H7 (cell line): ENCODE results near the gene SELENOV. TPM values are rescaled to one million over a fixed set of nuclear protein-coding genes. Genes with fewer than 3 reads are reported as not detected.

Source experiments
- DNase-seq: peaks from one replicate; pipeline ENCODE4 v3.0.0; 2012
- H3K27me3 ChIP-seq: 2 replicates; pipeline ENCODE4 v1.6.0; 2011; ENCODE audit warnings: mild to moderate bottlenecking, low read length; ENCODE audit not compliant: control insufficient read depth, insufficient read depth
- H3K36me3 ChIP-seq: replicated peaks from 2 replicates; pipeline ENCODE4 v1.5.1; 2011; ENCODE audit warnings: low read length; ENCODE audit not compliant: control insufficient read depth, insufficient read depth
- H3K4me3 ChIP-seq: 2 replicates; pipeline ENCODE4 v1.5.1; 2011; ENCODE audit warnings: low read depth, mild to moderate bottlenecking, control low read depth, low read length, moderate library complexity; ENCODE audit not compliant: insufficient read depth
- total RNA-seq: library from RNA; depleted of rRNA; stranded (reverse); fragments of >200 nt; shearing (Covaris generic); gene quantifications from 2 replicates; pipeline ENCODE4 v1.2.3, GENCODE V29; 2014

The SELENOV gene
- total RNA-seq, 1 experiment from 2014 or later: 3.1 TPM

- H3K36me3 ChIP-seq: peaks cover 13% of the 10 kb centered on the region
- H3K27me3 ChIP-seq: no peaks in the 10 kb centered on the region
- peak within 1 kb of the TSS; percentile 99 for H3K4me3 ChIP-seq
- peak; percentile 98 for DNase-seq
Measured at GRCh38 chr19:39480337-39481228, 34.4 kb upstream of the SELENOV start, which contains the start of gene TIMM50. TIMM50 (plus strand) TSS chr19:39480838; CDS start chr19:39480854, 16 bp downstream.

GRCh38 chr19:39481229-39481545, 33.8 kb upstream of the SELENOV start:
- Histone ChIP-seq H3K36me3 (peaks cover 13% of the 10 kb centered on the region), H3K4me3 (peak overlapping the region; percentile 99), H3K27me3 (no peaks in the 10 kb centered on the region)
- no peak for DNase-seq

GRCh38 chr19:39481676-39482075, 33.3 kb upstream of the SELENOV start:
- DNase-seq: no peak
- Histone ChIP-seq H3K27me3 (no peaks in the 10 kb centered on the region), H3K4me3 (peak overlapping the region; percentile 99), H3K36me3 (peaks cover 13% of the 10 kb centered on the region)

- H3K4me3 ChIP-seq: no peak overlapping the region
- no peaks in the 10 kb centered on the region for H3K27me3 ChIP-seq
- no peak for DNase-seq
- H3K36me3 ChIP-seq: peaks cover 19% of the 10 kb centered on the region
Measured at GRCh38 chr19:39483141-39483540, 31.8 kb upstream of the SELENOV start.

GRCh38 chr19:39489756-39490155, 25.2 kb upstream of the SELENOV start:
- no peak for DNase-seq
- H3K4me3 ChIP-seq: no peak overlapping the region
- H3K36me3 ChIP-seq: peaks cover 36% of the 10 kb centered on the region
- no peaks in the 10 kb centered on the region for H3K27me3 ChIP-seq

- peaks cover 26% of the 10 kb centered on the region for H3K36me3 ChIP-seq
- H3K4me3 ChIP-seq: no peak overlapping the region
- DNase-seq: no peak
- no peaks in the 10 kb centered on the region for H3K27me3 ChIP-seq
Measured at GRCh38 chr19:39492225-39492624, 22.7 kb upstream of the SELENOV start.

- H3K4me3 ChIP-seq: no peak overlapping the region
- peaks cover 26% of the 10 kb centered on the region for H3K36me3 ChIP-seq
- no peak for DNase-seq
- H3K27me3 ChIP-seq: no peaks in the 10 kb centered on the region
Measured at GRCh38 chr19:39492788-39493187, 22.2 kb upstream of the SELENOV start.

GRCh38 chr19:39494661-39495060, 20.3 kb upstream of the SELENOV start:
- DNase-seq: no peak
- H3K4me3 ChIP-seq: no peak overlapping the region
- H3K27me3 ChIP-seq: peaks cover 18% of the 10 kb centered on the region
- H3K36me3 ChIP-seq: peaks cover 10% of the 10 kb centered on the region

- Histone ChIP-seq H3K4me3 (no peak overlapping the region), H3K36me3 (peaks cover 2% of the 10 kb centered on the region; the same call in 1 of the 2 replicates), H3K27me3 (peaks cover 30% of the 10 kb centered on the region)
Measured at GRCh38 chr19:39496063-39496462, 18.9 kb upstream of the SELENOV start.

GRCh38 chr19:39497701-39497995, 17.3 kb upstream of the SELENOV start:
- peaks cover 43% of the 10 kb centered on the region for H3K27me3 ChIP-seq
- no peaks in the 10 kb centered on the region for H3K36me3 ChIP-seq
- no peak overlapping the region for H3K4me3 ChIP-seq
- no peak for DNase-seq

More at GRCh38 chr19:39496063-39496462, 18.9 kb upstream of the SELENOV start:
- DNase-seq: no peak

GRCh38 chr19:39497996-39498797, 16.7 kb upstream of the SELENOV start:
- H3K4me3 ChIP-seq: peak overlapping the region; percentile 59

GRCh38 chr19:39498798-39499642, 15.9 kb upstream of the SELENOV start, which contains the start of gene DLL3:
DLL3 (plus strand) TSS chr19:39498947; CDS start chr19:39498975, 28 bp downstream.
- no peaks in the 10 kb centered on the region for H3K36me3 ChIP-seq
- peak; percentile 84 for DNase-seq
- H3K27me3 ChIP-seq: peaks cover 55% of the 10 kb centered on the region
- peak within 1 kb of the TSS; percentile 59 for H3K4me3 ChIP-seq

More at GRCh38 chr19:39497996-39498797, 16.7 kb upstream of the SELENOV start:
- DNase-seq: peak; percentile 94
- Histone ChIP-seq H3K36me3 (no peaks in the 10 kb centered on the region), H3K27me3 (peaks cover 47% of the 10 kb centered on the region)

- Histone ChIP-seq H3K27me3 (peaks cover 64% of the 10 kb centered on the region), H3K4me3 (no peak overlapping the region), H3K36me3 (no peaks in the 10 kb centered on the region)
- DNase-seq: no peak
Measured at GRCh38 chr19:39499932-39500331, 15.0 kb upstream of the SELENOV start.

GRCh38 chr19:39500543-39500942, 14.4 kb upstream of the SELENOV start:
- peaks cover 70% of the 10 kb centered on the region for H3K27me3 ChIP-seq
- no peak overlapping the region for H3K4me3 ChIP-seq
- DNase-seq: no peak
- no peaks in the 10 kb centered on the region for H3K36me3 ChIP-seq
